ENCODE measurements around the gene MOV10.
"Not testable (repeated sequence)": the region's sequence is repeated elsewhere in the genome, so short reads cannot be mapped to it uniquely, and the experiment has no call there.

Gene MOV10

GRCh38 chr1:112674440-112674985 lies at the start of gene MOV10:
Gene MOV10, plus strand, starts transcription at chr1:112674659. Its CDS starts 254 bp downstream, at chr1:112674913.
- peak; percentile 25 to 95 (median 56) for DNase-seq
- intact Hi-C loops (cut with DNase I) = loop anchor here (2.0 kb wide), 1 partner anchor 56 kb away; the partner anchor contains the start of genes CAPZA1 and ST7L

GRCh38 chr1:112625696-112626095 lies 48.8 kb upstream of the MOV10 start:
- intact Hi-C loops (cut with DNase I) = no loop called here
- DNase-seq = peak in 1 of 10 donors; percentile 39

- DNase-seq = no peak
- intact Hi-C loops (cut with DNase I) = no loop called here
Observed at GRCh38 chr1:112626193-112626592, 48.3 kb upstream of the MOV10 start.

GRCh38 chr1:112626887-112627286 lies 47.6 kb upstream of the MOV10 start:
- intact Hi-C loops (cut with DNase I) = no loop called here
- no peak for DNase-seq

- intact Hi-C loops (cut with DNase I) = no loop called here
- DNase-seq = no peak
Observed at GRCh38 chr1:112628516-112628915, 45.9 kb upstream of the MOV10 start.

- intact Hi-C loops (cut with DNase I) = no loop called here
- no peak for DNase-seq
Observed at GRCh38 chr1:112629256-112629655, 45.2 kb upstream of the MOV10 start.

- intact Hi-C loops (cut with DNase I) = no loop called here
- DNase-seq = no peak
Observed at GRCh38 chr1:112633628-112634027, 40.8 kb upstream of the MOV10 start.

- DNase-seq = no peak
- intact Hi-C loops (cut with DNase I) = no loop called here
Observed at GRCh38 chr1:112634367-112634766, 40.1 kb upstream of the MOV10 start.

- no peak for DNase-seq
- intact Hi-C loops (cut with DNase I) = no loop called here
Observed at GRCh38 chr1:112636056-112636455, 38.4 kb upstream of the MOV10 start.

GRCh38 chr1:112636597-112637253 lies 37.7 kb upstream of the MOV10 start:
- intact Hi-C loops (cut with DNase I) = no loop called here
- no peak for DNase-seq

- intact Hi-C loops (cut with DNase I) = no loop called here
- peak in 2 of 10 donors; percentile 3 to 31 for DNase-seq
Observed at GRCh38 chr1:112637254-112638109, 37.0 kb upstream of the MOV10 start.

- no peak for DNase-seq
- intact Hi-C loops (cut with DNase I) = no loop called here
Observed at GRCh38 chr1:112638110-112638428, 36.4 kb upstream of the MOV10 start.

GRCh38 chr1:112640437-112640836 lies 34.0 kb upstream of the MOV10 start:
- DNase-seq = peak in 2 of 10 donors; percentile 70 to 83
- intact Hi-C loops (cut with DNase I) = not testable (repeated sequence)

GRCh38 chr1:112643080-112643479 lies 31.4 kb upstream of the MOV10 start:
- intact Hi-C loops (cut with DNase I) = no loop called here
- no peak for DNase-seq

GRCh38 chr1:112646225-112646624 lies 28.2 kb upstream of the MOV10 start:
- intact Hi-C loops (cut with DNase I) = no loop called here
- no peak for DNase-seq

GRCh38 chr1:112651205-112651604 lies 23.3 kb upstream of the MOV10 start:
- intact Hi-C loops (cut with DNase I) = no loop called here
- no peak for DNase-seq

GRCh38 chr1:112665857-112666256 lies 8.6 kb upstream of the MOV10 start:
- DNase-seq = no peak
- intact Hi-C loops (cut with DNase I) = no loop called here

GRCh38 chr1:112666946-112667345 lies 7.5 kb upstream of the MOV10 start:
- intact Hi-C loops (cut with DNase I) = no loop called here
- no peak for DNase-seq

- intact Hi-C loops (cut with DNase I) = no loop called here
- DNase-seq = no peak
Observed at GRCh38 chr1:112672009-112672408, 2.5 kb upstream of the MOV10 start.

- intact Hi-C loops (cut with DNase I) = no loop called here
- DNase-seq = no peak
Observed at GRCh38 chr1:112672842-112673241, 1.6 kb upstream of the MOV10 start.

GRCh38 chr1:112673592-112674439 lies 643 bp upstream of the MOV10 start:
- no peak for DNase-seq
- intact Hi-C loops (cut with DNase I) = loop anchor here (2.0 kb wide), 1 partner anchor 55 kb away; the partner anchor contains the start of genes CAPZA1 and ST7L

Data from posterior cingulate gyrus (tissue), 11 donors.